Activated T-cell treated with anti-CD3 and anti-CD28 coated beads, Interleukin-2, amount 50 U/mL, for 48 hours (primary cell): ENCODE data around the gene ARVCF.
A peak's percentile ranks its signal among the peaks of the same experiment; 100 is the strongest.

ENCODE experiments used
- DNase-seq, 2 experiments: peaks; one replicate each; pipeline ENCODE4 v3.0.0-alpha.2; 2020

Gene ARVCF

DNA sequence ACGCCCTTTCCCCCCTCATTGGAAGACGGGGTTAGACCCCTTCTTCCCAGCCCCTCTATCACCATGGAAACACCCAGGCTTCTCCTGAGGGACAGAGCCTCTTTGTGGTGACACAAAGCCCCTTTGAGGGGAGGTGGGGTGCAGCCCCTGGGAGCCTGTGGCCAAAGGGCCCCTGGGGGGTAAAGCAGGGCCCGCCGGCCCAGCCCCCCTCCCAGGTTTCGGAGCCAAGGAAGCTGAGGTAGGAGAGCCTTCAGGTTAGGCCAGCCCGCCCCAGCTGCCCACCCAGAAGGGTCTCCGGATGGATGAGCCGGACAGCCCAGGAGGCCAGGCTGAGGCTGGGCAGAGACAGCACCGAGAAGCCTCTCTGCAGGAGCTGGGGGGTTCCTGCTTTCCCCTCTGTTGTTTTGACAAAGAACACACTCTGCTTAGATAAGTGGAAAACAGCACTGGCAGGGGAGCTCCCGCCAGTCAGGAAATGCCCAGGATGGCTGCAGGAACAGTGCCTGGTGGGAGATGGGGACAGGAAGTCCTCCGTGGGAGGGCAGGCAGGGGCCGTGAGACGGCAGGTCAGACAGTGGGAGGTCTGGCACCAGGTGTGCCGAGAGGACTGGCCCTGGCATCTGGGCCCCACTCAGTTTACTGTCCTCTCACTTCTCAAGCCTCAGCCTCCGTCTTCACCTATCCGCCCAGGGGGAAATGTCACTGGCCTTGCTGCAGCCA, 18.2 kb downstream of the ARVCF start:
- DNase-seq: no peak

DNA sequence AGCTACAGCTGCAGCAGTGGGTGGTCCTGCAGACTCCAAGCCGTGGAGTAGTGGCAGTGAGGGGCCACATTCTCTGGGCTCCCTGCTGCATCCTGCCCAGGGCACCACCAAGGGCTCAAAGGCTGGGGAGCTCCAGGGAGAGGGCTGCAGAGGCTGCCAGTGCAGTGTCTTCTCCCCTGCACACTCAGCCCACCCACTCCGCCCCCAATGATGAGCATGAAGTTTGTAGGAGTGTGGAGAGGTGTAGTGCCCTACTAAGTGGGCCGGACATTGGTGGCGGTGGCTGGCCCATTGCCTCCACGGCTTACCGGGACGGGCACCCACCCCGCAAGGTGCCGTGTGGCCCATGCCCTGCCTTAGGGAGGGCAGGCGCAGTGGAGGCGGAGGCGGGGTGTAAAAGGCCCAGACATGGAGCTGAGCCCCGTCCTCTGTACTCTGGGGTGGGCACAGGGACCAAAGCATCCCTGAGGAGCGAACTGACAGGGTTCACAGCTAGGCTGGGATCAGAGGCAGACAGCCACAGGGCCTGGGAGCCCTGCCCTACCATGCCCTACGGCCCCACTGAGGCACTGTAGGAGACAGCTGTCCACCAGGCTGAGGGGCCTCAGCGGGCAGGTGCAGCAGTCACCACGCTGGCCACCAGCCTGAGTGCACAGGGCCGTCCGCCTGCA, 18.9 kb downstream of the ARVCF start:
- no peak for DNase-seq

DNA sequence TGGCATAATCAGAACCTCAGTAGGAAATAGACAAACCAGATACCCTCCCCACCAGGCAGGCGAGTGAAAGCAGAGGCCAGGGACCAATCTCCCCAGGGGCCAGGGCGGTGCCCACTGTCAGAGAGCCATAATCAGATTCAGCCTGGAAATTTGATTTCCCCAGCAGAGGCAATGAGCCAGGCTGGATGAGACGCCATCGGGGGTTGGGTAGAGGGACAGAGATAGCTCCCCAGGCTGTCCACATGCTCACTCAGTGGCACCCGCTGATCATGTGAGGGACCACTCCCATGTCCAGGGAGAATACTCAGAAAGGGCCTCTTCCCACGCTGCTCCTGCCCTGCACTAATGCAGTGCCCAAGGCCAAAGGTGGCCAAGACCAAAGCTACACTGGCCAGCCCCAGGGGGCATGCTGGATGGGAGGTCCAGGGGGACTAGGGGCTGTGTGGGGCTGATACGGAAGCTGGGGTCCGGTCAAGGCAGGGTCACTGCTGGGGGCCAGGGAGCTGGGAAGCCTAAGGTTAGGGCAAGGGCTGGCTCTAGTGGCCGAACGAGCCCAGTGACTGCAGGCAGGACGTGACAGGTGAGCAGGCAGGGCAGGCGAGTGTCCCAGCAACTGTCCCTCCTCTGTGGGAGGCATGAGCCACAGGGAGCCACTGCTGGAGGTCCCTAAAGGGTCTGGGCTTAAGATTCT, 19.8 kb downstream of the ARVCF start:
- DNase-seq: no peak

DNA sequence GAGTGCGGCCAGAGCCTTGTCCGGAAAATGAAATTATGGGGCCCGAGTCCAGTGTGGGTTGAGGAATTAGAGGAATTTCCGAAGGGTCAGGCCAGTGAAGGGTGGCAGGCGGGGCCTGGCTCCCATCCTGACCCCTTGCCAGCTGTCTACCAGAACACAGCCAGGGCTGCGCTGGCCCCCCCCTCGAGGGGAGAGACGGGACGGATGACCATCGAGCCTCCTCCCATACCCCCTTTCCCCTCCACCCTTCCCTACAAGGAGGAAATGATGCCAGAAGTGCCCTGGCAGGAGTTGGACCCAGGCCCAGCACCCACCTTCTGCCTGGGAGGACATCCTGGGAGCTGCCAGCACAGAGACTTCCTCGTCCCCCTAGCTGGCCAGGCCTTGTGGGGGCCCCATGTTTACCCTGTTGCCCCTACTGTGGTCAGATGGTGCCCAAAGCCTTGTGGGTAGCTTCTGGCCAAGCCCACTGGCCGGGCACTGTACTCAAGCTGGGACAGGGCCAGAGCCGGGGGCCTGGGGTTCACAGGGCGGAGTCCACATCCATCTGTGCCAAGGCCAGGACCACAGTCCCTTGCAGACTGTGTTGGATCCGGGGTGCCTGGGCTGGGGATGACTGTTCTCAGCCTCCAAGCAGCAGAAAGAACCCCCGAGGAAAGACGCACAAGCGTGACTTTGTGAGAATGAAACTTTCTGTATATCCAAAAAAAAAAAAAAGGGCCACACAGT, 20.8 kb downstream of the ARVCF start:
- no peak for DNase-seq

DNA sequence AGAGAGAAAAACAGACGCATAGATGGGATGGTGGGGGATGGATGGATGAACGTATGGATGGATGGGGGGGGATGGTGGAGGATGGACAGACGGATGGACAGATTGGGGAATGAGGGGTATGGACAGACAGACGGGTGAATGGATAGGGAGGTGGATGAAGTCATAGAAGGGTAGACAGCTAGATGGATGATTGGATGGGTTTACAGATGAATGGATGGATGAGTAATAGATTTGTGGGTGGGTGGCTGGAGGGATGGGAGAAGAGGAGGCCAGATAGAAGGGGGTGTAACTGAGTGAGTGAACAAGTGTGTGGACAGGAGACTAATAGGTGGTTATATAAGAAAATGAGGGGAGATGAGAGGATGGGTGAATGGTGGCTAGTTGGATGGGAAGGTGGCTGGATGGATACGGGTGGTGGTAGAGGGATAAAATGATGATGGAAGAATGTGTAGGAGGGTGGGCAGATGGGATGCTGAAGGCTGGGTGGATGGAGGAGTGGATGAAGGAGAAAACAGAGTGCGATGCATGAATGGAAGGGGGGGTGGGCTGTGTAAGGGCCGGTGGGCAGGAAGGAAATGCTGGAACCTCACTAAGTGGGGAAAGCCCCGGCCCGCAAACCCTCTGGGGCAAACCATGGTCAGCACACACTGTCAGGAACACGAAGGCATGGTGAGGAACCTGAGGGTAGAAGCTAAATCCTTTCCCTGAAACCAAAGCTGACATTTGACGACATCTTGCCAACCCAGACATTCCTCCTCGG, 21.6 kb downstream of the ARVCF start:
- DNase-seq: no peak

DNA sequence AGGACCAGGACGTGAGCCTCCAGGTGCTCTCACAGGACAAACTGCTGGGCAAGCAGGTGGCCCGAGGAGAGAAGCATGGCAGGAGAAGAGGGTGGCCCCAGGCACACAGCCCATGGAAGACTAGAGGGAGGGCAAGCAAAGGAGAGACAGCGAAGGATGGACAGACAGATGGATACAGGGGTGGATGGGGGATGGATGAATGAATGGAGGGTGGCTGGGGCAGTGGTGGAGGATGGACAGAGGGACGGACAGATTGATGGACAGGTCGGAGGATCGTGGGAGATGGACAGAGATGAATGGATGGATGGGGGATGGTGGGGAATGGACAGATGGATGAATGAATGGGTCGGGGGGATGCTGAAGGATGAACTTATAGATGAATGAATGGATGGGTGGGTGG, 22.7 kb downstream of the ARVCF start:
- no peak for DNase-seq

DNA sequence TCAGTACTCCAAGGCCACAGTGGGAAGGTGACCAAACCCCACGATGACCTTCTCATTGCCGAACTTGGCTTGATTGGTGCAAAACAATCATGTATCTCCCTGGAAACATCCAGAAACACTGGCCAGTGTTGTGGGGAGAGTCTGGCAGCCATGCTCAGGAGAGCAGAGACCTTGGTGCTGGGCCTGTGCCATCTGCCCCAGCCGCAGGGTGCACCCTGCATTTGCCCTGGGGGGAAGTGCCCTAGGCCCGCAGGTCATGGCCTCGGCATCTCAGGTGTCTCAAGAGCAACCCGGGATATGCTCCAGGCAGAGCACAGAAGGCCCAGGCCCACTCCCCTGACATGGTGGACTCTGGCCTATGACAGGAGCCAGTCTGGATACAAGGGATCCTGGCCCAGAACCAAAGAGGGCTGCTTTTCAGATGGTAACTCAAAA, 23.7 kb downstream of the ARVCF start:
- no peak for DNase-seq

DNA sequence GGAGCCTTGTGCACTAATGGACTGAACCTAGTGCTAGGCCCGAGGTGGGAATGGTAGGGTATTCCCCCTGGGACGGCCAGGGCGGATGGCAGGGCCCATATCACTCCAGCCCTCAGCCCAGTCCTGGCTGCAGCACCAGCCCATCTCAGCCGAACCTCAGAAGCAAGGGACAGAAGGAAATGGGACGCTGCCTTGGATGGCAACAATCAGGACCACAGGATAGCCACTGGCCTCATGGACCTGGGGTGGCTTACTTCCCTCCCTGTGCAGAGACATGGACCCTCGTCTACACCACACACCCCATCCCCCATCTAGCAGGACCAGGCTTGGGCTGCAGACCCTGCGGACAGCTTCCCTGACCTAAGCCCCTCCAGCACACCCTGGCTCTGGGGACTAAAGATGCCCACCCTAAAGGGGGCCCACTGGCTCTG, 24.1 kb downstream of the ARVCF start:
- no peak for DNase-seq

DNA sequence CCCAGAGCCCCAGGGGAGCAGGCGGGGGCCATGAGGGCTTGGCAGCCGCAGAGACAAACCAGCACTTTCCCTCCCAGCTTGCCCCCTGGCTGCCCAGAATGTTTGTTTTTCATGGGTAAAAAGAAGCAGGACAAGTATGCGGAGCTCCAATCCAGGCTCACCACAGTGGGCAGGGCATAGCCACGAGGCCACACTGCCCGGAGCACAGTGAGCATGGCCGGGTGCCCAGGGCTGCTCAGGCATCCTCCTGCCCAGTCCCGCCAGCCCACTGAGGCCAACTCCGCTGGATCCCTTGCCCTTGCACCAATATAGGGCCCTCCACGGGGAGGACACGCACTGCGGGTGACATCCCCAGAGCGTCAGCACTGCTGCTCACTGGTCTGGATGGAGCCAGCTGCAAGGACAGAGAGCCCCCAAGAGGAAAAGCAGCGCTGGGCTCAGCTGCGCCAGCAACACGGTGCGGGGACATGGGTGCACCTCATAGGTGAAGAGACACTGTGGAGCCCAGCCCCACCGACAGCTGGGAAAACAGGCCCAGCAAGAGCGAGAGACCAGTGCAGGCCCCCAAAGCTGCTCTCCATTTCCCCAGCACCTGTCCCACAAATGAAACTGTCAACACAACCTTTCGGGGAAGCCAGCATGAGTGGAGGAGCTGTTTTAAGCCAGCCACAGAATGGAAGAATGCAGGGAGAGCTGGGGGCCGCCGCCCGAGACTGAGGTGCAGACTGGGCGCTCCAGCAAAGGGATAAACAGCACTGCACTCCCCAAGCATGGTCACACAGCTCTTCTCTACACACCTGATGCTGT, 24.8 kb downstream of the ARVCF start:
- no peak for DNase-seq

DNA sequence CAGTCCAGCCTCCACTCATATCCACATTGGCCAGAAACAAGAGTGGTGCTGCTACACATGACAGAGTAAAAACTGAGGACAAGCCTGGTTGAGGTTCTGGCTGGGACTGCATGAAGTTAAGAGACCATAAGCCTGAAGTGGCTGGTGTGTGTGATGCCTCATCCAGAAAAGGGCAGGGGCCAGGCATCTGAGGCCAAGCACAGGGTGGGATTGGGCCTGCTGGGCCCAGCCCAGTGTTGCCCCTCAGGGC, 25.3 kb downstream of the ARVCF start:
- DNase-seq: no peak

DNA sequence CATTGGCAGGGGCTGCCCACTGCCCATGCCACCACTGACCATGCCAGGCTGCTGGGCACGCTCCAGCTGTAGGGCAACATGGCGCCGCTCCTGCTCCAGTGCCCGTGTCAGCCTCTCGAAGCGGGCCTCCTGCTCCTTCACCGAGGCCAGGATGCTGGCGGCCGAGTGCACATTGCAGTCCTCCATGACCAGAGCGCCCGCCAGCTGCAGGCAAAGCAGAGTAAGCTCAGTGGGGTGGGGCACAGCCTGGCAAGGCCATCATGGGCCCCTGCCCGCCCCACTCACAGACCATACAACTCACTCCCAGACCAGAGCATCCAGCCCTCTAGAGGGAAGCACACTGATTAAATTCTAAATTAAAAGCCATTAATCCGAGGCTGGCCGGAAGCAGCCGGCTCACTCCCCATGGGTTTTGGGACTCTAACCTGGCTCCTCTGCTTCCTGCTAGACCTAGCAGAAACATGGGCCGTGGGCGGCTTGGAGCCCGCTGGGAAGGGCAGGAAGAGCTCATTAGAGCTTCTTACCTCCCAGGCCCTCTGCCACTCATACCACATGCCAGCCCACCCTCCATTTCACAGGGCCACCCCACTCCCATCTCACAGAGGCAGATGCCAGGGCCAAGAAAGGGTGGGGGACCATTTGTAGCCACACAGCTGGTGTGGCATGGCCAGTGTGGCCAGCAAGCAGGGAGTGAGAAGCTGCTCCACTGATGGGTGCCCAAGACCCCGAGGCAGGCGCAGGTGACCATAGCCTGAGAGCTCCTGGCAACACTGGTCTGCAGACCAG, 25.8 kb downstream of the ARVCF start:
- DNase-seq: no peak

DNA sequence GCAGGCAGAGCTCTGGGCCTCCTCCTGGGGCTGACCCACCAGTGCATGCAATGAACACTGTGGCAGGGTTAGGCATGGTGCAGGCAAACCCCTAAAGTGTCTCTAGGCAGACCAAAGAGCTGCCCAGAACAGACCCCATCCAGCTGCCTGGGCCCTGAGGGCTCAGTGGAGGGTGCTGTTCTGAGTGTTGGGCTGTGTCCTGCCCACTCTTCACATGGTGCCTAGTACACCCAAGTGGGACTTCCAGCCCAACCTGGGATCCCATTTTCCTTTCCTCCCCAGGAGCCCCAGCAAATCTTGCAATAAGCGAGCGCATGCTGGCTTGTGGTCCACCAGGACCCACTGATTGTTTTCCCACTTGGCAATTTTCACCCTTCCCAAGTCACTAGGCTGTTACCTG, 26.4 kb downstream of the ARVCF start:
- DNase-seq: no peak

DNA sequence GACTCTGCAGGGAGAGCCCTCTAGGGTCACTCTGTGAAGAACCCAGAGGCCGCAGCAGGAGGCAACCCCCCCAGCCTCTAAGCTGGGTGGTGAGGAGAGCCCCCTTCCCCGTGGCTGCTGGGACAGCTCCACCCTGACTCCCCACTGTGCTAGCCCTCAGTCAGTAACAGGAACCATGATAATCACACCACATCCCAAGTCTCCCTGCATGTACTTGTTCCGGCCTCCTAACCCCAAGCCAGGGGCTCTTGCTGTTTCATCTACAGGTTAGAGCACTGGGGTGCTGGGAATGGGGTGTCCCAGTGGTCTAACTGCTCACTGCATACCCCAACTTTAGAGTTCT, 26.9 kb downstream of the ARVCF start:
- DNase-seq: no peak

DNA sequence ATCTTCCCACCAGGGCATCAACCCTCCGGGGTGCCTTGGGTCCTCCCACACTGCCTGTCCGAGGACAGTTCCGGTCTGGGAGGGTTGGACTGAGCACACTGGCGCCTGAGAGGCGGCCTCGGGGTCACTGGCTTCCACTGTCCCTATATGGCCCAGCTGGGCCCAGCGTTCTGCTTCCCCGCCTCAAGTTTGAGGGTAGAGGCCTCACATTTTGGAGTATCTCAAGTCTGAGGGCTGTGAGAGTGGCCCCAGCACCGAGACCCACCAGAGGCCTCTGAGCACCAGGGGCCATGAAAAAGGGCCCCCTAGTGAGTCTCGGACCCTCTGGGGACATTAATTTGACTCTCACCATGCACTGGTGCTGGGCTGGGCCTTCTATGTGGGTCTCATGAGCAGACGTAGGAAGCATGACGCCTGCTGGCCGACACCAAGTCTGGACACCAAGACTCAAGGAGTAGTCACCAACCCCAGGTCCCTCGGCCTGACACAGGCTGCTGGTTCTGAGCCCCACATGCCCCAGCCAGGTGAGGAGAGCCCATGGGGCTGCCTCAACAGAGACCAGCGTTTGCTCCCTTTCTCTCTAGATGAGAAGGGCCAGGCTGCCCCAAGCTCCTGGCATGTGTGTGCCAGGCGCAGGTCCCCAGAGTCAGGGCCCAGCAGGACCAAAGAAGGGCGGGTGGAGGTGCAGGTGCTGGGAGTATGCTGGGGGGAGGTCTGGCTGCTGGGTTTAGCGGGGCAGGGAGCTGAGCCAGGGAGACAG, 27.5 kb downstream of the ARVCF start:
- DNase-seq: no peak

DNA sequence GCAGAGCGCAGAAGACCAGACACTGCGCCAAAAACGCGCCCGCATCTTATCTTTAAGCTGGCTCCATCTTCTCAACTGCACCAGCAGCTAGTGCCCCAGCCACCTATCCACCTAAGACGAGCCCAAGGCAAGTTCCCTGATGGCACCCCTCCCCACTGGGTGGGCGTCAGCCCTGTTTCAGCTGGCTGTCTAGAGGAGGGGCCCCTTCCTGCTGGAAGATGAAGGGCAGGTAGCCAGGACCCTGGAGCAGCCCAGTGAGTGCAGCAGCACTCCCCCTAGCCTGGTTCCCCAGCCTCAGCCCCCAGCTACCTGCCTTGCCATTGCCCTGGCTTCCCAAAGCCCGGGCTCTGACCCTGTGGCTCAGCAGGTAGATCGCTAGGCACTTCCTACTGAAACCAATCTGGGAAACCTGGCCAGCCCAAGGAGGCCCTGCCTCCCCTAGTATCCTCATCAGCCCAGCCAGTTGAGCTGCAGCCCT, 28.3 kb downstream of the ARVCF start:
- no peak for DNase-seq

DNA sequence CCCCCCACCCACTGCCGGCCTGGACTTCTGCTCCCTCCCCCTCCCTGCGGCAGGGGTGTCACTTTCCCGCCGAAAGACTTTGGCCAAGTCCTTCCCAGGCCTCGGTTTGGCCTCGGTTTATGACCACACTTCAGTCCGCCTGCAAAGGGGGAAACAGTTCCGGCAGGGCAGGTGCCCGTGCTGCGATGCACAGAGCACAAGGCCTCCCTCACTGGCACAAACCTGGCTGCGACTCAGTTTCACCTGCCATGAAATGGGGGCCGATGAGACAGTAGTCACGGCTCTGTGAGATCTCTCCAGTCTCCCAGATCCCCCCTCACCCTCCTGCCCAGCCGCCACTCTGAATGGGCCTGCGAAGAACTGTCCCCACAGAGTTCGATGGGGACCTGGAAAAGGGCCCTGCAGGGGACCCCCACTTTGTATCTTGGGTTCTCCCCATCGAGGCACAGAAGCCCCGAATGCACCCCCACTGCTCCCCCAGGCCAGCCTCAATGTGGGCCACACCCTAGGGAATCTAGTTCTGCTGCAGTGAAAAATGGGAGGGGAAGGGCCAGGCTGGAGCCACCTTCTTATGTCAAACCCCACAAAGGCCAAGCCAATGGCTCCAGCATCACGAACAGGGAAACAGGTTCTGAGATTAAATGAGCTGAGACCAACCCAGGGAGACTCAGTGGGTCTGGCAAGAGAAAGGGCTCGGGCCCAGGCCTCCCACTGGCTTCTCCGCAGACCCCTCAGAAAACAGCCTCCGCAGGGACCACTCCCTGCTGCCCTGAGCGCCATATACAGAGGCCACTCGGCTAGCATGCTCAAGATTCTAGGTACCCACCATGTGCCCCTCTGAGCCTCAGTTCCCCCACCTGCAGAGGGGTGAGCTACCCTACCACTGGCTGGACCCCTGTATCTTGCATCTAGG, 29.0 kb downstream of the ARVCF start:
- no peak for DNase-seq

DNA sequence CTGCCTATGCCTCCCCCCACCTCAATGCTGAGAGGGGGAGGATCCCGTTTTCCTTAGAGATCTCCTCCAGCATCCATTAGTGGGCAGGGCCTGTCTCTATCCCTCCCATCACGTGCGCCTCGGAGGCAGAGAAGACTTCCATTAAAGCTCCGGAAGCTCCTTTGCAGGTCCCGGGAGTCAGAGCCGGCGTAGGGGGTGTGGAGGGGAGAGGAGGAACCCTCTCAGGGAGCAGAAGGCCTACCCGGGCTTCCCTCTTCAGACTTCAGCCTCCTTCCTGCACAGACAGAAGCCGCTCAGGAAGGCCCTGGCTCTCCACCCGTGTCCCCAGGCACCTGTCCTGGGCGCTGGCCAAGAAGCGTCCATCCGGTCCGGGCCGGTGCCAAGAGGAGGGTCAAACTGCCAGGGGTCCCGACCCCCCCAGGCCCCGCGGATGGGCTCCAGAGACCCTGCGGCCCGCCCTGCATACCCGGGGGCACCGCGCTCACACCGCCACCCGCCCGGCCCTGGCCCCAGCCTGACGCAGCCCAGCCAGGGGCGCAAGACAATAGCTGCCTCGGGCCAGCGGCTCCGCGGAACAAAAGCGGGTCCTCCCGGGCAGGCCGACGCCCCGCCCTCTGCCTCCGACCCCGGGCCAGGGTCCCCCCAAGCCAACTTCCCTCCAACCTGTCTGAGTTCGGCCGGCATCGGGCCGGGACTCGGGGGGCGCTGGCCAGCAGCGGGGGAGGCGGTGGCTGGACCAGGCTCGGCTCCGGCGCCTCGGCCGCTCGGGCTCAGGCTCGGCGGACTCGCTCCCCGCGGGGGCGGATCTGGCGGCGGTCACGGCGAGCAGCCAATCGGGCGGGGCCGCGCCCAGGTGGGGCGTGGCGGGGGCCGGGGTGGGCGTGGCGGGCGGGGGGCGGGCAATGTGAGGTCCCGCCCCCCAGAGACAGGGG, 29.9 kb downstream of the ARVCF start:
- peak; percentile 74 to 81 for DNase-seq

DNA sequence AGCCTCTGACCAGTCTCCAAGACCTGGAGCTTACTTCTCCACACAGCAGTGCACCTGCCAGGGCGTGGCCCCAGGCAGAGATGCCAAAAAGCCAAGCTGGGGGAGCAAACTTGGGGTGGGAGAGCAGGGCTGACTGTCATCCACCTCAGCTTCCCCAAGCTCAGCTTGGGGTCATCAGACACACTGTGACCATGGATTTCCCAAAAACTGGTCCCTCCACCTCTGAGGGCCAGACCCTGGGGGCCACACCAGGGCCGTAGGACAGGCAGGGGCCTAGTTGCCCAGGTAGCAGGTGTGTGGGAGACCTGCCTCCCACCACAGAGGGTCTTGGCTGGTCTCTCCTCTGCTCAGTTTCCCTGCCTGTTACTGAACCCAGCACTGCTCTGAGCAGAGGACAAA, 30.6 kb downstream of the ARVCF start:
- DNase-seq: no peak
